ENCODE data around the gene GAGE10. TPM values are rescaled to one million over a fixed set of nuclear protein-coding genes. Genes with fewer than 3 reads are reported as not detected.
"Not testable (repeated sequence)": the region's sequence is repeated elsewhere in the genome, so short reads cannot be mapped to it uniquely, and the experiment has no call there.

GAGE10 gene
- total RNA-seq, 1 experiment from 2014 or later, result not detected

- H3K4me3 ChIP-seq (ENCODE audit: low read depth, low read length), result no peak overlapping the region
- no peaks in the 10 kb centered on the region for H3K27me3 Mint-ChIP-seq (ENCODE audit: insufficient read depth, unreplicated experiment)
- H3K9me3 Mint-ChIP-seq (ENCODE audit: unreplicated experiment), result no peaks in the 10 kb centered on the region
- DNase-seq, result no peak
- ChIA-PET POLR2A (no interaction called here), CTCF (no interaction called here)
- H3K27ac Mint-ChIP-seq (ENCODE audit: unreplicated experiment), result no peak overlapping the region
- BruUV-seq (replicated peaks), result no TSS peak
- H3K9me3 ChIP-seq, result no peaks in the 10 kb centered on the region
- intact Hi-C loops (cut with micrococcal nuclease; ENCODE audit: unreplicated experiment), result no loop called here
- H3K4me1 ChIP-seq, result no peaks in the 10 kb centered on the region
- H3K36me3 Mint-ChIP-seq (ENCODE audit: insufficient read depth, unreplicated experiment), result no peaks in the 10 kb centered on the region
- H3K36me3 ChIP-seq (ENCODE audit: control insufficient read depth, insufficient read depth, low read length), result no peaks in the 10 kb centered on the region
- no peaks in the 10 kb centered on the region for H3K4me1 Mint-ChIP-seq (ENCODE audit: low read depth, unreplicated experiment)
- H3K4me3 Mint-ChIP-seq (ENCODE audit: unreplicated experiment), result no peak overlapping the region
- no peak for TF ChIP-seq CTCF (IDR thresholded peaks at IDR 0.05; ENCODE audit: insufficient read depth in 1 of 2, low read depth in 1 of 2, low read length in 1 of 2, severe bottlenecking in 1 of 2, unreplicated experiment in 1 of 2)
- H3K27me3 ChIP-seq (replicated peaks; ENCODE audit: control insufficient read depth, insufficient read depth, low read length), result no peaks in the 10 kb centered on the region
These were observed 12.6 kb downstream of the GAGE10 start for GRCh38 chrX:49316085-49316484.

- BruUV-seq (replicated peaks); H3K4me3 Mint-ChIP-seq (ENCODE audit: unreplicated experiment); H3K27ac Mint-ChIP-seq (ENCODE audit: unreplicated experiment); intact Hi-C loops (cut with micrococcal nuclease; ENCODE audit: unreplicated experiment); H3K27me3 ChIP-seq (replicated peaks; ENCODE audit: control insufficient read depth, insufficient read depth, low read length); CTCF ChIA-PET; H3K27me3 Mint-ChIP-seq (ENCODE audit: insufficient read depth, unreplicated experiment); H3K36me3 Mint-ChIP-seq (ENCODE audit: insufficient read depth, unreplicated experiment); H3K9me3 Mint-ChIP-seq (ENCODE audit: unreplicated experiment); POLR2A ChIA-PET; H3K4me3 ChIP-seq (ENCODE audit: low read depth, low read length); H3K4me1 ChIP-seq; H3K4me1 Mint-ChIP-seq (ENCODE audit: low read depth, unreplicated experiment); H3K9me3 ChIP-seq; DNase-seq; H3K36me3 ChIP-seq (ENCODE audit: control insufficient read depth, insufficient read depth, low read length): not testable (repeated sequence)
These were observed 18.3 kb downstream of the GAGE10 start, which contains the start of gene GAGE12J for GRCh38 chrX:49321737-49322136. GAGE12J (plus strand) TSS chrX:49322037; CDS start chrX:49323194, 1,157 bp downstream.

GRCh38 chrX:49322266-49322665 is 18.8 kb downstream of the GAGE10 start:
- H3K9me3 ChIP-seq; H3K9me3 Mint-ChIP-seq (ENCODE audit: unreplicated experiment); POLR2A ChIA-PET; CTCF ChIA-PET; H3K27ac Mint-ChIP-seq (ENCODE audit: unreplicated experiment); H3K27me3 ChIP-seq (replicated peaks; ENCODE audit: control insufficient read depth, insufficient read depth, low read length); H3K36me3 Mint-ChIP-seq (ENCODE audit: insufficient read depth, unreplicated experiment); DNase-seq; H3K4me3 ChIP-seq (ENCODE audit: low read depth, low read length); H3K4me3 Mint-ChIP-seq (ENCODE audit: unreplicated experiment); H3K4me1 ChIP-seq; H3K36me3 ChIP-seq (ENCODE audit: control insufficient read depth, insufficient read depth, low read length); H3K27me3 Mint-ChIP-seq (ENCODE audit: insufficient read depth, unreplicated experiment); H3K4me1 Mint-ChIP-seq (ENCODE audit: low read depth, unreplicated experiment); BruUV-seq (replicated peaks); intact Hi-C loops (cut with micrococcal nuclease; ENCODE audit: unreplicated experiment): not testable (repeated sequence)

- H3K4me1 Mint-ChIP-seq (ENCODE audit: low read depth, unreplicated experiment); DNase-seq; H3K36me3 Mint-ChIP-seq (ENCODE audit: insufficient read depth, unreplicated experiment); H3K36me3 ChIP-seq (ENCODE audit: control insufficient read depth, insufficient read depth, low read length); H3K4me1 ChIP-seq; H3K4me3 Mint-ChIP-seq (ENCODE audit: unreplicated experiment); H3K4me3 ChIP-seq (ENCODE audit: low read depth, low read length); intact Hi-C loops (cut with micrococcal nuclease; ENCODE audit: unreplicated experiment); H3K27me3 Mint-ChIP-seq (ENCODE audit: insufficient read depth, unreplicated experiment); BruUV-seq (replicated peaks); H3K27ac Mint-ChIP-seq (ENCODE audit: unreplicated experiment); H3K9me3 Mint-ChIP-seq (ENCODE audit: unreplicated experiment); CTCF ChIA-PET; POLR2A ChIA-PET; H3K27me3 ChIP-seq (replicated peaks; ENCODE audit: control insufficient read depth, insufficient read depth, low read length); H3K9me3 ChIP-seq: not testable (repeated sequence)
These were observed 20.3 kb downstream of the GAGE10 start for GRCh38 chrX:49323735-49324134.

- H3K4me1 ChIP-seq; BruUV-seq (replicated peaks); intact Hi-C loops (cut with micrococcal nuclease; ENCODE audit: unreplicated experiment); H3K4me3 ChIP-seq (ENCODE audit: low read depth, low read length); H3K9me3 ChIP-seq; H3K27me3 Mint-ChIP-seq (ENCODE audit: insufficient read depth, unreplicated experiment); H3K9me3 Mint-ChIP-seq (ENCODE audit: unreplicated experiment); POLR2A ChIA-PET; H3K36me3 Mint-ChIP-seq (ENCODE audit: insufficient read depth, unreplicated experiment); H3K36me3 ChIP-seq (ENCODE audit: control insufficient read depth, insufficient read depth, low read length); DNase-seq; H3K4me3 Mint-ChIP-seq (ENCODE audit: unreplicated experiment); H3K27me3 ChIP-seq (replicated peaks; ENCODE audit: control insufficient read depth, insufficient read depth, low read length); CTCF ChIA-PET; H3K4me1 Mint-ChIP-seq (ENCODE audit: low read depth, unreplicated experiment); H3K27ac Mint-ChIP-seq (ENCODE audit: unreplicated experiment): not testable (repeated sequence)
These were observed 27.0 kb downstream of the GAGE10 start for GRCh38 chrX:49330421-49330820.

GRCh38 chrX:49331282-49331681 is 27.8 kb downstream of the GAGE10 start, which contains the start of gene GAGE13:
GAGE13 (plus strand) TSS chrX:49331582; CDS start chrX:49332738, 1,156 bp downstream.
- BruUV-seq (replicated peaks); H3K27me3 ChIP-seq (replicated peaks; ENCODE audit: control insufficient read depth, insufficient read depth, low read length); POLR2A ChIA-PET; H3K9me3 ChIP-seq; H3K4me1 ChIP-seq; H3K4me3 Mint-ChIP-seq (ENCODE audit: unreplicated experiment); H3K27me3 Mint-ChIP-seq (ENCODE audit: insufficient read depth, unreplicated experiment); H3K4me3 ChIP-seq (ENCODE audit: low read depth, low read length); CTCF ChIA-PET; intact Hi-C loops (cut with micrococcal nuclease; ENCODE audit: unreplicated experiment); H3K36me3 Mint-ChIP-seq (ENCODE audit: insufficient read depth, unreplicated experiment); DNase-seq; H3K9me3 Mint-ChIP-seq (ENCODE audit: unreplicated experiment); H3K27ac Mint-ChIP-seq (ENCODE audit: unreplicated experiment); H3K4me1 Mint-ChIP-seq (ENCODE audit: low read depth, unreplicated experiment); H3K36me3 ChIP-seq (ENCODE audit: control insufficient read depth, insufficient read depth, low read length): not testable (repeated sequence)

GRCh38 chrX:49331841-49332240 is 28.4 kb downstream of the GAGE10 start:
- H3K36me3 ChIP-seq (ENCODE audit: control insufficient read depth, insufficient read depth, low read length); BruUV-seq (replicated peaks); H3K4me3 ChIP-seq (ENCODE audit: low read depth, low read length); H3K27me3 Mint-ChIP-seq (ENCODE audit: insufficient read depth, unreplicated experiment); H3K4me1 Mint-ChIP-seq (ENCODE audit: low read depth, unreplicated experiment); H3K4me1 ChIP-seq; H3K36me3 Mint-ChIP-seq (ENCODE audit: insufficient read depth, unreplicated experiment); H3K9me3 Mint-ChIP-seq (ENCODE audit: unreplicated experiment); H3K27me3 ChIP-seq (replicated peaks; ENCODE audit: control insufficient read depth, insufficient read depth, low read length); POLR2A ChIA-PET; H3K27ac Mint-ChIP-seq (ENCODE audit: unreplicated experiment); intact Hi-C loops (cut with micrococcal nuclease; ENCODE audit: unreplicated experiment); H3K9me3 ChIP-seq; H3K4me3 Mint-ChIP-seq (ENCODE audit: unreplicated experiment); DNase-seq; CTCF ChIA-PET: not testable (repeated sequence)
